ENCODE results near the gene CR1L.
"Not testable (repeated sequence)": the region's sequence is repeated elsewhere in the genome, so short reads cannot be mapped to it uniquely, and the experiment has no call there.

The CR1L gene

GRCh38 chr1:207626972-207627337 is 18.0 kb upstream of the CR1L start:
- no peak overlapping the region for H3K27ac ChIP-seq
- no peak for TF ChIP-seq CTCF (conservative IDR thresholded peaks at IDR 0.05)

GRCh38 chr1:207627496-207627895 is 17.4 kb upstream of the CR1L start:
- no peak for TF ChIP-seq CTCF (conservative IDR thresholded peaks at IDR 0.05)
- H3K27ac ChIP-seq, result no peak overlapping the region

GRCh38 chr1:207628776-207629175 is 16.2 kb upstream of the CR1L start:
- no peak for TF ChIP-seq CTCF (conservative IDR thresholded peaks at IDR 0.05)
- H3K27ac ChIP-seq, result peak overlapping the region; percentile 60

- TF ChIP-seq CTCF (conservative IDR thresholded peaks at IDR 0.05), result no peak
- no peak overlapping the region for H3K27ac ChIP-seq
Measured at GRCh38 chr1:207631137-207631536, 13.8 kb upstream of the CR1L start.

GRCh38 chr1:207633226-207633625 is 11.7 kb upstream of the CR1L start:
- no peak overlapping the region for H3K27ac ChIP-seq
- no peak for TF ChIP-seq CTCF (conservative IDR thresholded peaks at IDR 0.05)

- H3K27ac ChIP-seq, result not testable (repeated sequence)
Measured at GRCh38 chr1:207633699-207634289, 11.1 kb upstream of the CR1L start.

- not testable (repeated sequence) for H3K27ac ChIP-seq
Measured at GRCh38 chr1:207634293-207634692, 10.6 kb upstream of the CR1L start.

- not testable (repeated sequence) for H3K27ac ChIP-seq
Measured at GRCh38 chr1:207635569-207636186, 9.3 kb upstream of the CR1L start.

- not testable (repeated sequence) for H3K27ac ChIP-seq
Measured at GRCh38 chr1:207638487-207639145, 6.3 kb upstream of the CR1L start.

GRCh38 chr1:207639362-207639761 is 5.6 kb upstream of the CR1L start:
- H3K27ac ChIP-seq, result not testable (repeated sequence)

Measured in VCaP (cell line).